GM18526 (cell line): ENCODE results near the gene HSPA4.

Experiments
- POLR2A ChIP-seq: IDR thresholded peaks from 3 replicates; pipeline ENCODE4 v1.6.1; 2011; ENCODE audit not compliant: insufficient read length; ENCODE audit errors: extremely low read depth

Gene HSPA4

GRCh38 chr5:133113331-133114061, 61.7 kb downstream of the HSPA4 start:
- no peak for TF ChIP-seq POLR2A

- no peak for TF ChIP-seq POLR2A
These were observed 62.5 kb downstream of the HSPA4 start for GRCh38 chr5:133114166-133114932.

GRCh38 chr5:133114933-133115310, 63.1 kb downstream of the HSPA4 start:
- no peak for TF ChIP-seq POLR2A

- TF ChIP-seq POLR2A: no peak
These were observed 64.8 kb downstream of the HSPA4 start for GRCh38 chr5:133116601-133117000.

GRCh38 chr5:133117166-133117911, 65.5 kb downstream of the HSPA4 start:
- no peak for TF ChIP-seq POLR2A

- no peak for TF ChIP-seq POLR2A
These were observed 66.2 kb downstream of the HSPA4 start for GRCh38 chr5:133117912-133118445.

- no peak for TF ChIP-seq POLR2A
These were observed 66.9 kb downstream of the HSPA4 start for GRCh38 chr5:133118741-133119140.

- TF ChIP-seq POLR2A: no peak
These were observed 67.5 kb downstream of the HSPA4 start for GRCh38 chr5:133119233-133119711.

GRCh38 chr5:133120156-133120750, 68.4 kb downstream of the HSPA4 start:
- TF ChIP-seq POLR2A: no peak

GRCh38 chr5:133121080-133121479, 69.3 kb downstream of the HSPA4 start:
- no peak for TF ChIP-seq POLR2A

- no peak for TF ChIP-seq POLR2A
These were observed 69.9 kb downstream of the HSPA4 start for GRCh38 chr5:133121611-133122150.

- TF ChIP-seq POLR2A: no peak
These were observed 70.9 kb downstream of the HSPA4 start for GRCh38 chr5:133122711-133123110.

- no peak for TF ChIP-seq POLR2A
These were observed 71.5 kb downstream of the HSPA4 start for GRCh38 chr5:133123297-133123696.

- no peak for TF ChIP-seq POLR2A
These were observed 73.1 kb downstream of the HSPA4 start for GRCh38 chr5:133124891-133125290.

GRCh38 chr5:133128066-133128465, 76.3 kb downstream of the HSPA4 start:
- TF ChIP-seq POLR2A: no peak
